Uterus (tissue), 4 donors: Measurements from ENCODE around the gene ZNF317. TPM values are rescaled to one million over a fixed set of nuclear protein-coding genes. Genes with fewer than 3 reads are reported as not detected.

ENCODE experiments used
- DNase-seq, 2 donors: peaks; one replicate each; pipeline ENCODE4 v3.0.0-alpha.2; 2019 to 2020
- H3K27ac ChIP-seq, 2 donors: fragments of 200-600 bp; sonication (generic); 1 replicate in 1 of 2; 2 replicates in 1 of 2; pipeline ENCODE4 v1.5.1; 2016 to 2018
- H3K27me3 ChIP-seq, 2 donors: fragments of 200-600 bp; sonication (generic); one replicate each; pipeline ENCODE4 v1.5.1; 2018 to 2019; ENCODE audit warnings: control low read depth in 1 of 2
- H3K36me3 ChIP-seq, 2 donors: fragments of 200-600 bp; sonication (generic); one replicate each; pipeline ENCODE4 v1.5.1; 2019; ENCODE audit warnings: control low read depth in 1 of 2
- H3K4me1 ChIP-seq, 2 donors: fragments of 200-600 bp; sonication (generic); one replicate each; pipeline ENCODE4 v1.5.1; 2018 to 2019; ENCODE audit warnings: control low read depth in 1 of 2
- H3K4me3 ChIP-seq, 2 donors: fragments of 200-600 bp; sonication (generic); 1 replicate in 1 of 2; 2 replicates in 1 of 2; pipeline ENCODE4 v1.5.1; 2018 to 2019; ENCODE audit warnings: mild to moderate bottlenecking in 1 of 2
- H3K9me3 ChIP-seq, 2 donors: fragments of 200-600 bp; sonication (generic); one replicate each; pipeline ENCODE4 v1.5.1; 2019; ENCODE audit warnings: control low read depth in 1 of 2
- CTCF ChIP-seq, 4 experiments: fragments of 200-600 bp in 2 of 4; fragments of 450-650 bp in 2 of 4; sonication (generic) in 2 of 4; IDR thresholded peaks; one replicate each; pipeline ENCODE4 v1.5.1; 2016 to 2019; ENCODE audit warnings: antibody characterized with exemption in 4 of 4, mild to moderate bottlenecking in 2 of 4, moderate library complexity in 1 of 4
- POLR2A ChIP-seq, 2 donors: fragments of 450-650 bp; IDR thresholded peaks; one replicate each; pipeline ENCODE4 v1.6.1; 2016; ENCODE audit warnings: antibody characterized with exemption in 2 of 2, mild to moderate bottlenecking in 1 of 2, moderate library complexity in 1 of 2
- intact Hi-C: fragments of 100-400 bp; cut with DNase I; formaldehyde crosslinking; loops from one replicate; pipeline ENCODE4 v1.15.1; 2023; ENCODE audit warnings: low total_unique reads
- total RNA-seq, 4 donors: library from RNA; depleted of rRNA in 3 of 4; stranded (reverse); fragments of >200 nt in 3 of 4; gene quantifications; one replicate each; pipeline versions ENCODE4 v1.1.0 to v1.2.4, GENCODE V29; 2014 to 2023
- donor health status: DM: yes; HTN: yes; CAD: no.

The ZNF317 gene
- total RNA-seq, 4 donors from 2014 or later = 4.4 to 42.6 (median 13.6) TPM

- H3K27ac ChIP-seq = no peak overlapping the region
- H3K4me1 ChIP-seq = no peaks in the 10 kb centered on the region
- no peaks in the 10 kb centered on the region for H3K36me3 ChIP-seq
- DNase-seq = no peak
- peaks cover 0 to 14% of the 10 kb centered on the region in 2 donors for H3K9me3 ChIP-seq
- TF ChIP-seq CTCF (IDR thresholded peaks at IDR 0.05) (no peak), POLR2A (IDR thresholded peaks at IDR 0.05) (no peak)
- H3K4me3 ChIP-seq = no peak overlapping the region
- no peaks in the 10 kb centered on the region for H3K27me3 ChIP-seq
- intact Hi-C loops = no loop called here
Observed at GRCh38 chr19:9165261-9165660, 25.1 kb downstream of the ZNF317 start.

- no peak for DNase-seq
- Histone ChIP-seq H3K9me3 (peaks cover 0 to 9% of the 10 kb centered on the region in 2 donors), H3K4me1 (no peaks in the 10 kb centered on the region), H3K27me3 (no peaks in the 10 kb centered on the region), H3K36me3 (no peaks in the 10 kb centered on the region), H3K27ac (no peak overlapping the region), H3K4me3 (no peak overlapping the region)
- TF ChIP-seq CTCF (IDR thresholded peaks at IDR 0.05) (no peak), POLR2A (IDR thresholded peaks at IDR 0.05) (no peak)
- intact Hi-C loops = no loop called here
Observed at GRCh38 chr19:9166846-9167245, 26.6 kb downstream of the ZNF317 start.

GRCh38 chr19:9171393-9171991 lies 31.3 kb downstream of the ZNF317 start:
- no peak overlapping the region for H3K4me3 ChIP-seq
- no peak for DNase-seq
- intact Hi-C loops = no loop called here
- H3K27me3 ChIP-seq = no peaks in the 10 kb centered on the region
- no peak overlapping the region for H3K27ac ChIP-seq
- no peaks in the 10 kb centered on the region for H3K9me3 ChIP-seq
- no peaks in the 10 kb centered on the region for H3K36me3 ChIP-seq
- TF ChIP-seq CTCF (IDR thresholded peaks at IDR 0.05) (no peak), POLR2A (IDR thresholded peaks at IDR 0.05) (no peak)
- H3K4me1 ChIP-seq = no peaks in the 10 kb centered on the region

- Histone ChIP-seq H3K27me3 (no peaks in the 10 kb centered on the region), H3K27ac (no peak overlapping the region), H3K36me3 (no peaks in the 10 kb centered on the region), H3K4me1 (no peaks in the 10 kb centered on the region), H3K4me3 (no peak overlapping the region), H3K9me3 (no peaks in the 10 kb centered on the region)
- TF ChIP-seq CTCF (IDR thresholded peaks at IDR 0.05) (no peak), POLR2A (IDR thresholded peaks at IDR 0.05) (no peak)
- DNase-seq = no peak
- intact Hi-C loops = no loop called here
Observed at GRCh38 chr19:9175326-9175725, 35.1 kb downstream of the ZNF317 start.

GRCh38 chr19:9178901-9179300 lies 38.7 kb downstream of the ZNF317 start, which contains the start of gene OR7D2:
Gene OR7D2 (plus strand): TSS chr19:9178979. CDS start chr19:9185782, 6,803 bp downstream.
- H3K36me3 ChIP-seq = no peaks in the 10 kb centered on the region
- H3K4me1 ChIP-seq = no peaks in the 10 kb centered on the region
- intact Hi-C loops = no loop called here
- H3K27ac ChIP-seq = no peak within 1 kb of the TSS
- no peak for DNase-seq
- H3K4me3 ChIP-seq = no peak within 1 kb of the TSS
- no peaks in the 10 kb centered on the region for H3K27me3 ChIP-seq
- TF ChIP-seq POLR2A (IDR thresholded peaks at IDR 0.05) (no peak), CTCF (IDR thresholded peaks at IDR 0.05) (no peak)
- H3K9me3 ChIP-seq = no peaks in the 10 kb centered on the region
